Measurements from ENCODE around the gene PKNOX1. TPM values are rescaled to one million over a fixed set of nuclear protein-coding genes. Genes with fewer than 3 reads are reported as not detected.

The PKNOX1 gene
- polyA plus RNA-seq, 10 donors: 14.3 to 19.9 (median 17.0) TPM

Other genes starting within 250 kb of the PKNOX1 start
- 10 to 100 TPM in 1 of 10 donors, 1 to 10 TPM in 9; 5.2 to 10.4 (median 8.4) TPM for gene WDR4, start 95.0 kb upstream of the PKNOX1 start, polyA plus RNA-seq (ENCODE audit: insufficient read length in 10 of 10)
- 10 to 100 TPM; 22.1 to 38.2 (median 32.4) TPM for gene NDUFV3, start 81.3 kb upstream of the PKNOX1 start, polyA plus RNA-seq (ENCODE audit: insufficient read length in 10 of 10)
- gene ERVH48-1, start 48.9 kb upstream of the PKNOX1 start, polyA plus RNA-seq (ENCODE audit: insufficient read length in 10 of 10): 1 to 10 TPM in 3 of 10 donors, under 1 TPM in 7; 0.23 to 1.6 (median 0.60) TPM
- 10 to 100 TPM in 1 of 10 donors, 1 to 10 TPM in 9; 2.9 to 10.2 (median 6.0) TPM for gene CBS, start 101.3 kb downstream of the PKNOX1 start, polyA plus RNA-seq (ENCODE audit: insufficient read length in 10 of 10)
- 10 to 100 TPM in 9 of 10 donors, 1 to 10 TPM in 1; 8.6 to 45.0 (median 23.5) TPM for gene U2AF1, start 133.0 kb downstream of the PKNOX1 start, polyA plus RNA-seq (ENCODE audit: insufficient read length in 10 of 10)
- not detected for gene CRYAA, start 194.4 kb downstream of the PKNOX1 start, polyA plus RNA-seq (ENCODE audit: insufficient read length in 10 of 10)